Peyer's patch (tissue), 4 donors: ENCODE results near the gene AKT1. TPM values are rescaled to one million over a fixed set of nuclear protein-coding genes. Genes with fewer than 3 reads are reported as not detected.

Experiments used
- DNase-seq, 3 donors: peaks; one replicate each; pipeline ENCODE4 v3.0.0-alpha.2; 2017 to 2019
- H3K27ac ChIP-seq, 4 donors: fragments of 200-600 bp; sonication (generic); one replicate each; pipeline ENCODE4 v1.5.1; 2016 to 2019
- H3K27me3 ChIP-seq, 2 donors: fragments of 200-600 bp; sonication (generic); one replicate each; pipeline ENCODE4 v1.5.1; 2019
- H3K36me3 ChIP-seq, 3 donors: fragments of 200-600 bp; sonication (generic); one replicate each; pipeline ENCODE4 v1.5.1; 2016 to 2019
- H3K4me1 ChIP-seq, 4 donors: fragments of 200-600 bp; sonication (generic); one replicate each; pipeline ENCODE4 v1.5.1; 2016 to 2019
- H3K4me3 ChIP-seq, 4 donors: fragments of 200-600 bp; sonication (generic); 1 replicate in 3 of 4; 2 replicates in 1 of 4; pipeline ENCODE4 v1.5.1; 2016 to 2019; ENCODE audit warnings: mild to moderate bottlenecking in 1 of 4
- H3K9me3 ChIP-seq, 4 donors: fragments of 200-600 bp; sonication (generic); one replicate each; pipeline ENCODE4 v1.5.1; 2016 to 2019; ENCODE audit warnings: mild to moderate bottlenecking in 1 of 4
- POLR2A ChIP-seq, 2 donors: fragments of 450-650 bp; IDR thresholded peaks; one replicate each; pipeline ENCODE4 v1.5.1; 2017; ENCODE audit warnings: antibody characterized with exemption in 2 of 2, mild to moderate bottlenecking in 2 of 2, moderate library complexity in 2 of 2
- total RNA-seq, 4 donors: library from RNA; depleted of rRNA; stranded (reverse); fragments of >200 nt; gene quantifications; one replicate each; pipeline ENCODE4 v1.1.0, GENCODE V29; 2016
- TF ChIP-seq, protein P1 (sequence below), 6 experiments: fragments of 450-650 bp in 4 of 6; fragments of 200-600 bp in 2 of 6; sonication (generic) in 1 of 6; IDR thresholded peaks; one replicate each; pipeline ENCODE4 v1.5.1; 2017 to 2019; ENCODE audit warnings: antibody characterized with exemption in 6 of 6, mild to moderate bottlenecking in 3 of 6, moderate library complexity in 1 of 6

Gene AKT1
- total RNA-seq, 4 donors from 2014 or later = 85.6 to 259 (median 111) TPM

DNA sequence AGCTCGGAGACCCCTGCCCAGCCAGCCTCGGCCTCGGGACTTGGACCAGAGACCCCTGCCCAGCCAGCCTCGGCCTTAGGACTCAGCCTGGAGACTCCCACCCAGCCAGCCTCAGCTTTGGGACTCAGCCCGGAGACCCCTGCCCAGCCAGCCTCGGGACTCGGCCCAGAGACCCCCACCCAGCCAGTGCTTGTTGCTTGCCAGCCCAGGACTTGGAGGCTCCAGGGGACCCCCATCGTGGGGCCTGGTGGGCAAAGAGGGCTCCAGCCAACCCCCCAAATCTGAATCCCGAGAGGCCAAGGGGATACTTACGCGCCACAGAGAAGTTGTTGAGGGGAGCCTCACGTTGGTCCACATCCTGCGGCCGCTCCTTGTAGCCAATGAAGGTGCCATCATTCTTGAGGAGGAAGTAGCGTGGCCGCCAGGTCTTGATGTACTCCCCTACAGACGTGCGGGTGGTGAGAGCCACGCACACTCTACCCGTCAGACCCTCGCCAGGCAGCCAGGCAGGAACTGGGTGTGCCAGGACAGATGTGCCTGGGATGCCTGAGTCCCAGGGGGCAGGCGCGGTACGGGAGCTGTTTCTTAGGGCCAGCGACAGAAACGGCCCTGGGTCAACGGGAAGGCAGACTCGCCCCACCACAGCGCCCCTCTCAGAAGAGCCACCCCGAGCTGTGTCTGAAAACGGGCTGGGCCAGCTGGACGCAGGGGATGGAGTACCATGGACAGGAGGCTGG lies 15.6 kb downstream of the AKT1 start:
- TF ChIP-seq, protein P1, sequence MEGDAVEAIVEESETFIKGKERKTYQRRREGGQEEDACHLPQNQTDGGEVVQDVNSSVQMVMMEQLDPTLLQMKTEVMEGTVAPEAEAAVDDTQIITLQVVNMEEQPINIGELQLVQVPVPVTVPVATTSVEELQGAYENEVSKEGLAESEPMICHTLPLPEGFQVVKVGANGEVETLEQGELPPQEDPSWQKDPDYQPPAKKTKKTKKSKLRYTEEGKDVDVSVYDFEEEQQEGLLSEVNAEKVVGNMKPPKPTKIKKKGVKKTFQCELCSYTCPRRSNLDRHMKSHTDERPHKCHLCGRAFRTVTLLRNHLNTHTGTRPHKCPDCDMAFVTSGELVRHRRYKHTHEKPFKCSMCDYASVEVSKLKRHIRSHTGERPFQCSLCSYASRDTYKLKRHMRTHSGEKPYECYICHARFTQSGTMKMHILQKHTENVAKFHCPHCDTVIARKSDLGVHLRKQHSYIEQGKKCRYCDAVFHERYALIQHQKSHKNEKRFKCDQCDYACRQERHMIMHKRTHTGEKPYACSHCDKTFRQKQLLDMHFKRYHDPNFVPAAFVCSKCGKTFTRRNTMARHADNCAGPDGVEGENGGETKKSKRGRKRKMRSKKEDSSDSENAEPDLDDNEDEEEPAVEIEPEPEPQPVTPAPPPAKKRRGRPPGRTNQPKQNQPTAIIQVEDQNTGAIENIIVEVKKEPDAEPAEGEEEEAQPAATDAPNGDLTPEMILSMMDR (IDR thresholded peaks at IDR 0.05) = no peak
- no peak for TF ChIP-seq POLR2A (IDR thresholded peaks at IDR 0.05)
- Histone ChIP-seq H3K4me1 (peaks cover 0 to 7% (median 0%) of the 10 kb centered on the region in 4 donors), H3K9me3 (no peaks in the 10 kb centered on the region), H3K4me3 (no peak overlapping the region), H3K27me3 (no peaks in the 10 kb centered on the region), H3K36me3 (peaks cover 0 to 48% (median 0%) of the 10 kb centered on the region in 3 donors), H3K27ac (no peak overlapping the region)
- no peak for DNase-seq

DNA sequence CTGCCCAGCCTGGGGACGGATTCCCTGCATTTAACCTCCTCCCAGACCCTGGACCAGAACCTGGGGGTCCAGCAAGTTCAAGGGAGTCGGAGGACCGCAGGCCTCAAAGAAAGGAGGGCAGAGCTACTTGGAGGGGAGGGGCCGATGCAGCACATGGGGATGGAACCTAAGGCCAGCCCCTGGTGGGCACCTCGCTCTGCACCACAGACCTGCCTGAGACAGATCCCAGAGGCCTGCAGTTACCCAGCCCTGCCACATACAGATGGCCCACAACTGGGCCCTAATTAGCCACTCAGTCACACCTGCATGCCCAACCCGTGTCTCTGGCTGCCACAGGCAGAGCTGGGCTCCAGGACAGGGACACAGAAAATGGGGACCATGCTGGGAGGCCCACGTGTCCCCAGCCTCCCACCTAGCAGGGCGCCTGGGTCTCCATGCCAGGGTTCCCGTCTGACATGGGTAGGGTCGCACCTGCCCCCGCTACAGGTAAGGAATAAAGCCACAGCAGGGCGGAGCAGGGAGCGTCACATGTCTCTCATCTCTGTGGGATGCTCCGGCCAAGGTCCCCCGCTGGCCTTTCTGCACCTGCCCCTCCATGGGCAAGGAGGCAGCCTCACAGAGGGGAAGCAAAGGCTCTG lies 16.7 kb downstream of the AKT1 start:
- no peaks in the 10 kb centered on the region for H3K27me3 ChIP-seq
- H3K36me3 ChIP-seq = peaks cover 0 to 51% (median 0%) of the 10 kb centered on the region in 3 donors
- H3K4me1 ChIP-seq = no peaks in the 10 kb centered on the region

DNA sequence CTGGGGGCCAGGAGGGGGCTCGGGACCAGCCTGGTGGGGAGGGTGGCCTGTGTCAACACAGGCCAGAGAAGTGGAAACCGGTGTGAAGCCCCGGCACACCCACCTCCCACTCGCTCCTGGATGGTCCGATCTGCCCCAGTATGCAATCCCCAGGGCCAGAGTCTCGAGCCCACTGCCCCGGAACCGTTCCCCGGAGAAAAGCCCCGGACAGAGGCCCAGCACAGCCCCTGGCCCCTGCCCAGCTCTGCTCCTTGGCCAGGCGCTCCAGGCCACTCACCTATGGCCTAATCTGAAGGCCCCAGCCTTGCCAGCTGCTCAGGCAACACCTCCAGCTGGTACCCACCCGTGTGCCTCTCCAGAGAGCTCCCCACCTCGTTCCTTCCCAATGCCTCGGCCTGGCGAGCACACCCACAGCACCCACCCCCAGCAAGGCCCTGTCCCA lies 17.7 kb downstream of the AKT1 start:
- Histone ChIP-seq H3K36me3 (peaks cover 0 to 58% (median 0%) of the 10 kb centered on the region in 3 donors), H3K4me1 (no peaks in the 10 kb centered on the region), H3K4me3 (no peak overlapping the region), H3K27ac (no peak overlapping the region), H3K27me3 (no peaks in the 10 kb centered on the region), H3K9me3 (no peaks in the 10 kb centered on the region)
- TF ChIP-seq POLR2A (IDR thresholded peaks at IDR 0.05) = no peak
- TF ChIP-seq, protein P1 (IDR thresholded peaks at IDR 0.05) = no peak
- no peak for DNase-seq

More for the DNA sequence above, 16.7 kb downstream of the AKT1 start:
- TF ChIP-seq, protein P1 (IDR thresholded peaks at IDR 0.05) = no peak
- no peak for TF ChIP-seq POLR2A (IDR thresholded peaks at IDR 0.05)
- Histone ChIP-seq H3K9me3 (no peaks in the 10 kb centered on the region), H3K4me3 (no peak overlapping the region), H3K27ac (no peak overlapping the region)
- no peak for DNase-seq

DNA sequence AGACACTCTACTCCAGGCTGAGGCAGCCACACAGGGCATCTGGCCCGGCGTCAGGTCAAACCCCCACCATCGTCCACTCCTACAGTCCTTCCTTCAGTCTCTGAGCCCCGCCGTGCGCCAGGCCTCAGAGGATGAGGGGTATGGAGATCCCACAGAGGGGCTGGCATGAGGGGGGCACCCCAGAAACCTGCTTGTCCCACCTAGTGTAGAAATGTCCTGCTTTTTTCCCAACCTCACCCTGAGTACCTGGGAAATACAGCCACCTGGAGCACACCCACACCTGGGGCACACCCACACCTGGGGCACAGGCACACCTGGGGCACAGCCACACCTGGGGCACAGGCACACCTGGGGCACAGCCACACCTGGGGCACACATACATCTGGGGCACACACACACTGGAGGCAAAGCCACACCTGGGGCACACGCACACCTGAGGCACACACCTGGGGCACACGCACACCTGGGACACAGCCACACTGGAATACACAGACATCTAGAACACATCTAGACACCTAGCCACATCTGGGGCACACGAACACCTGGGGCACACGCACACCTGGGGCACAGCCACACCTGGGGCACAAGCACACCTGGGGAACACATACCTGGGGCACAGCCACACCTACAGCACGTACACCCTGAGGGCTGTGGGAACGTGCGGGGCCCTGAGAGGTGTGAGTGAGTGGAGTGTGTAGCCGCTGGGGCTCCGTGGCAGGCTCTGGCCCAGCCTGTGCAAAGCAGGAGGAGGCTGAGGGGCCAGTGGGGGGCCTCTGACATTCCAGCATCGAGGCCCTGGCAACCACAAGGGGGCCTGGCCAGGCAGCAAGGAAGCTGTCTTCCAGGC lies 18.4 kb downstream of the AKT1 start:
- TF ChIP-seq, protein P1 (IDR thresholded peaks at IDR 0.05) = no peak
- no peak for TF ChIP-seq POLR2A (IDR thresholded peaks at IDR 0.05)
- H3K4me1 ChIP-seq = no peaks in the 10 kb centered on the region
- no peak for DNase-seq
- H3K9me3 ChIP-seq = no peaks in the 10 kb centered on the region
- H3K36me3 ChIP-seq = peaks cover 0 to 59% (median 0%) of the 10 kb centered on the region in 3 donors
- no peaks in the 10 kb centered on the region for H3K27me3 ChIP-seq
- no peak overlapping the region for H3K27ac ChIP-seq
- no peak overlapping the region for H3K4me3 ChIP-seq

DNA sequence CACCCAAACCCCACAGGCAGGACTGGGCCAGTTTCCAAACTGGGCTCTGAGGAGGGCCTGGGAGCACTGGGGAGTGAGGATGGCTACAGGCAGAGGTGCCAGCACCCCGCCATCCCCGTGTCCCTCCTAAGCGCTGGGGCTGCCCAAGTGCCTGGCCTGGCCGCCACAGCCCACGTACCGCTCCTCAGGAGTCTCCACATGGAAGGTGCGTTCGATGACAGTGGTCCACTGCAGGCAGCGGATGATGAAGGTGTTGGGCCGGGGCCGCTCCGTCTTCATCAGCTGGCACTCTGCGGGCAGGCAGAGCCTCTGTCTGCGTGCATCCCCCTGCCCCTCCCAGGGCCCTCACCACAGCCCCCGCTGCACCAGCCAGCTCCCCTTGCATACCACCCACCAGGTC lies 19.1 kb downstream of the AKT1 start:
- H3K36me3 ChIP-seq = peaks cover 0 to 66% (median 0%) of the 10 kb centered on the region in 3 donors
- TF ChIP-seq, protein P1 (IDR thresholded peaks at IDR 0.05) = no peak
- no peak for TF ChIP-seq POLR2A (IDR thresholded peaks at IDR 0.05)
- H3K27ac ChIP-seq = no peak overlapping the region
- no peak for DNase-seq
- no peak overlapping the region for H3K4me3 ChIP-seq
- H3K27me3 ChIP-seq = no peaks in the 10 kb centered on the region
- H3K9me3 ChIP-seq = no peaks in the 10 kb centered on the region
- no peaks in the 10 kb centered on the region for H3K4me1 ChIP-seq
